K562 (cell line): ENCODE data around the gene LRRC61. TPM values are rescaled to one million over a fixed set of nuclear protein-coding genes. Genes with fewer than 3 reads are reported as not detected.

Experiments used
- CBX5 ChIP-seq: IDR thresholded peaks from 2 replicates; pipeline ENCODE4 v1.6.1; 2014; ENCODE audit warnings: low read depth, borderline replicate concordance
- JUN ChIP-seq, 2 experiments: sonication (generic) in 1 of 2; formaldehyde crosslinking in 1 of 2; IDR thresholded peaks; 2 replicates each; pipeline versions ENCODE4 v1.6.1 to v1.8.0; 2012 to 2022; ENCODE audit warnings: borderline replicate concordance in 2 of 2, mild to moderate bottlenecking in 2 of 2, improper control_type of control experiment in 1 of 2, low read depth in 1 of 2, low read length in 1 of 2, missing genetic modification reagents in 1 of 2
- MCM3 ChIP-seq: fragments of 450-650 bp; IDR thresholded peaks from 2 replicates; pipeline ENCODE4 v1.6.1; 2016
- NFXL1 ChIP-seq: fragments of 450-650 bp; formaldehyde crosslinking; IDR thresholded peaks from 2 replicates; pipeline ENCODE4 v1.4.0; 2021; ENCODE audit warnings: mild to moderate bottlenecking
- PHF21A ChIP-seq: fragments of 450-650 bp; IDR thresholded peaks from 2 replicates; pipeline ENCODE4 v1.6.1; 2017; ENCODE audit warnings: low read depth, borderline replicate concordance
- SPI1 ChIP-seq: IDR thresholded peaks from 2 replicates; pipeline ENCODE4 v1.6.1; 2011; ENCODE audit warnings: low read depth, low read length, control low read depth, borderline replicate concordance
- TCF3 ChIP-seq: sonication (generic); formaldehyde crosslinking; IDR thresholded peaks from 2 replicates; pipeline ENCODE4 v1.4.0; 2020; ENCODE audit warnings: mild to moderate bottlenecking, missing genetic modification reagents
- polyA plus RNA-seq, 8 experiments: library from polyadenylated mRNA; depleted of rRNA in 4 of 8; stranded (reverse) in 5 of 8; unstranded in 3 of 8; fragments of >200 nt; fragmentation: Nextera tagmentation in 2 of 8; fragmentation: Illumina TruSeq in 1 of 8; extraction: Ambion mirVana in 2 of 8; extraction: Trizol in 1 of 8; gene quantifications; 2 replicates each; pipeline versions ENCODE4 v1.2.1 to v1.2.3, GENCODE V29; 2011 to 2014; ENCODE audit warnings: inconsistent platforms in 1 of 8, missing spikeins in 1 of 8
- total RNA-seq, 7 experiments: library from RNA; depleted of rRNA in 6 of 7; stranded (reverse); fragments of >200 nt in 6 of 7; fragmentation: Illumina TruSeq in 2 of 7; extraction: Trizol in 2 of 7; gene quantifications; 2 replicates each; pipeline versions ENCODE4 v1.2.1 to v1.2.3, GENCODE V29; 2011 to 2021; ENCODE audit warnings: low replicate concordance in 1 of 7
- TF ChIP-seq, protein P1 (sequence below): fragments of 450-650 bp; IDR thresholded peaks from 2 replicates; pipeline ENCODE4 v1.7.0; 2016; ENCODE audit warnings: borderline replicate concordance
- TF ChIP-seq, protein P2 (sequence below): sonication (generic); formaldehyde crosslinking; IDR thresholded peaks from 2 replicates; pipeline ENCODE4 v1.8.1; 2022; ENCODE audit warnings: missing genetic modification reagents
- TF ChIP-seq, protein P3 (sequence below): fragments of 450-650 bp; IDR thresholded peaks from 2 replicates; pipeline ENCODE4 v1.6.1; 2016; ENCODE audit warnings: low read depth

Gene LRRC61
- total and polyA plus RNA-seq, 9 of the 15 experiments (the other 6 are each of a cell fraction or from before 2014, with no cell fraction given) = 1.3 to 55.2 (median 35.2) TPM

DNA sequence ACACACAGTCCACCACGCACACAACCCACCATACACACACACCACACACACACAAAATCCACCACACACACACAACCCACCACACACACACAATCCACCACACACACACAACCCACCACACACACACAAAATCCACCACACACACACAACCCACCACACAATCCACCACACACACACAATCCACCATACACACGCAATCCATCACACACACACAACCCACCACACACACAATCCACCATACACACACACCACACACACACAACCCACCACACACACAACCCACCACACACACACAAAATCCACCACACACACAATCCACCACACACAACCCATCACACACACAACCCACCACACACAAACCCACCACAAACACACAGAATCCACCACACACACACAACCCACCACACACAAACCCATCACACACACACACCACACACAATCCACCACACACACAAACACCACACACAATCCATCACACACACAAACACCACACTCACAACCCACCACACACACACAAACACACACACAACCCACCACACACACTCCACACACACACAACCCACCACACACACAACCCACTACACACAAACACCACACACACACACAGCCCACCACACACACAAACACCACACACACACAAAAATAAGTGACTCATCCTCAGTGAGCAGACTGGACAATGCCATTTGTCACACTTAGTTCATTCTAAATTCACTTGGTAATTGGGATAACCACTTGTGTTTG is 36.6 kb downstream of the LRRC61 start (continued):
- TF ChIP-seq, protein P1, sequence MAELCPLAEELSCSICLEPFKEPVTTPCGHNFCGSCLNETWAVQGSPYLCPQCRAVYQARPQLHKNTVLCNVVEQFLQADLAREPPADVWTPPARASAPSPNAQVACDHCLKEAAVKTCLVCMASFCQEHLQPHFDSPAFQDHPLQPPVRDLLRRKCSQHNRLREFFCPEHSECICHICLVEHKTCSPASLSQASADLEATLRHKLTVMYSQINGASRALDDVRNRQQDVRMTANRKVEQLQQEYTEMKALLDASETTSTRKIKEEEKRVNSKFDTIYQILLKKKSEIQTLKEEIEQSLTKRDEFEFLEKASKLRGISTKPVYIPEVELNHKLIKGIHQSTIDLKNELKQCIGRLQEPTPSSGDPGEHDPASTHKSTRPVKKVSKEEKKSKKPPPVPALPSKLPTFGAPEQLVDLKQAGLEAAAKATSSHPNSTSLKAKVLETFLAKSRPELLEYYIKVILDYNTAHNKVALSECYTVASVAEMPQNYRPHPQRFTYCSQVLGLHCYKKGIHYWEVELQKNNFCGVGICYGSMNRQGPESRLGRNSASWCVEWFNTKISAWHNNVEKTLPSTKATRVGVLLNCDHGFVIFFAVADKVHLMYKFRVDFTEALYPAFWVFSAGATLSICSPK = peak; percentile 43; the same call in 1 of the 2 replicates
- TF ChIP-seq, protein P2, sequence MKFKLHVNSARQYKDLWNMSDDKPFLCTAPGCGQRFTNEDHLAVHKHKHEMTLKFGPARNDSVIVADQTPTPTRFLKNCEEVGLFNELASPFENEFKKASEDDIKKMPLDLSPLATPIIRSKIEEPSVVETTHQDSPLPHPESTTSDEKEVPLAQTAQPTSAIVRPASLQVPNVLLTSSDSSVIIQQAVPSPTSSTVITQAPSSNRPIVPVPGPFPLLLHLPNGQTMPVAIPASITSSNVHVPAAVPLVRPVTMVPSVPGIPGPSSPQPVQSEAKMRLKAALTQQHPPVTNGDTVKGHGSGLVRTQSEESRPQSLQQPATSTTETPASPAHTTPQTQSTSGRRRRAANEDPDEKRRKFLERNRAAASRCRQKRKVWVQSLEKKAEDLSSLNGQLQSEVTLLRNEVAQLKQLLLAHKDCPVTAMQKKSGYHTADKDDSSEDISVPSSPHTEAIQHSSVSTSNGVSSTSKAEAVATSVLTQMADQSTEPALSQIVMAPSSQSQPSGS = no peak
- TF ChIP-seq MCM3 (0 out of 2 replicates have a peak, but pooled peaks have one; percentile 35), PHF21A (peak; percentile 54; the same call in 1 of the 2 replicates), TCF3 (no peak), SPI1 (no peak), CBX5 (no peak), NFXL1 (no peak), JUN (IDR thresholded peaks at IDR 0.05; ENCODE audit: borderline replicate concordance, low read depth, low read length) (no peak), JUN (CRISPR knock-in tag; IDR thresholded peaks at IDR 0.05; ENCODE audit: borderline replicate concordance) (0 out of 2 replicates have a peak, but pooled peaks have one; percentile 9)
- TF ChIP-seq, protein P3, sequence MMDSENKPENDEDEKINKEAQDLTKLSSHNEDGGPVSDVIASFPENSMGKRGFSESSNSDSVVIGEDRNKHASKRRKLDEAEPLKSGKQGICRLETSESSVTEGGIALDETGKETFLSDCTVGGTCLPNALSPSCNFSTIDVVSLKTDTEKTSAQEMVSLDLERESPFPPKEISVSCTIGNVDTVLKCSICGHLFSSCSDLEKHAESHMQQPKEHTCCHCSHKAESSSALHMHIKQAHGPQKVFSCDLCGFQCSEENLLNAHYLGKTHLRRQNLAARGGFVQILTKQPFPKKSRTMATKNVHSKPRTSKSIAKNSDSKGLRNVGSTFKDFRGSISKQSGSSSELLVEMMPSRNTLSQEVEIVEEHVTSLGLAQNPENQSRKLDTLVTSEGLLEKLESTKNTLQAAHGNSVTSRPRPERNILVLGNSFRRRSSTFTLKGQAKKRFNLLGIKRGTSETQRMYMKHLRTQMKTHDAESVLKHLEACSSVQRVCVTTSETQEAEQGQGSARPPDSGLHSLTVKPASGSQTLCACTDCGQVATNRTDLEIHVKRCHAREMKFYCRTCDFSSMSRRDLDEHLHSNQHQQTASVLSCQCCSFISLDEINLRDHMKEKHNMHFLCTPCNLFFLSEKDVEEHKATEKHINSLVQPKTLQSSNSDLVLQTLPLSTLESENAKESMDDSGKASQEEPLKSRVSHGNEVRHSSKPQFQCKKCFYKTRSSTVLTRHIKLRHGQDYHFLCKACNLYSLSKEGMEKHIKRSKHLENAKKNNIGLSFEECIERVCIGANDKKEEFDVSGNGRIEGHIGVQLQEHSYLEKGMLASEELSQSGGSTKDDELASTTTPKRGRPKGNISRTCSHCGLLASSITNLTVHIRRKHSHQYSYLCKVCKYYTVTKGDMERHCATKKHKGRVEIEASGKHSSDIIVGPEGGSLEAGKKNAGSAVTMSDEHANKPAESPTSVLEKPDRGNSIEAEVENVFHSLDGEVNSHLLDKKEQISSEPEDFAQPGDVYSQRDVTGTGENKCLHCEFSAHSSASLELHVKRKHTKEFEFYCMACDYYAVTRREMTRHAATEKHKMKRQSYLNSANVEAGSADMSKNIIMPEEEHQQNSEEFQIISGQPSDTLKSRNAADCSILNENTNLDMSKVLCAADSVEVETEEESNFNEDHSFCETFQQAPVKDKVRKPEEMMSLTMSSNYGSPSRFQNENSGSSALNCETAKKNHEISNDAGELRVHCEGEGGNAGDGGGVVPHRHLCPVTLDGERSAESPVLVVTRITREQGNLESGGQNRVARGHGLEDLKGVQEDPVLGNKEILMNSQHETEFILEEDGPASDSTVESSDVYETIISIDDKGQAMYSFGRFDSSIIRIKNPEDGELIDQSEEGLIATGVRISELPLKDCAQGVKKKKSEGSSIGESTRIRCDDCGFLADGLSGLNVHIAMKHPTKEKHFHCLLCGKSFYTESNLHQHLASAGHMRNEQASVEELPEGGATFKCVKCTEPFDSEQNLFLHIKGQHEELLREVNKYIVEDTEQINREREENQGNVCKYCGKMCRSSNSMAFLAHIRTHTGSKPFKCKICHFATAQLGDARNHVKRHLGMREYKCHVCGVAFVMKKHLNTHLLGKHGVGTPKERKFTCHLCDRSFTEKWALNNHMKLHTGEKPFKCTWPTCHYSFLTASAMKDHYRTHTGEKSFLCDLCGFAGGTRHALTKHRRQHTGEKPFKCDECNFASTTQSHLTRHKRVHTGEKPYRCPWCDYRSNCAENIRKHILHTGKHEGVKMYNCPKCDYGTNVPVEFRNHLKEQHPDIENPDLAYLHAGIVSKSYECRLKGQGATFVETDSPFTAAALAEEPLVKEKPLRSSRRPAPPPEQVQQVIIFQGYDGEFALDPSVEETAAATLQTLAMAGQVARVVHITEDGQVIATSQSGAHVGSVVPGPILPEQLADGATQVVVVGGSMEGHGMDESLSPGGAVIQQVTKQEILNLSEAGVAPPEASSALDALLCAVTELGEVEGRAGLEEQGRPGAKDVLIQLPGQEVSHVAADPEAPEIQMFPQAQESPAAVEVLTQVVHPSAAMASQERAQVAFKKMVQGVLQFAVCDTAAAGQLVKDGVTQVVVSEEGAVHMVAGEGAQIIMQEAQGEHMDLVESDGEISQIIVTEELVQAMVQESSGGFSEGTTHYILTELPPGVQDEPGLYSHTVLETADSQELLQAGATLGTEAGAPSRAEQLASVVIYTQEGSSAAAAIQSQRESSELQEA = peak; percentile 26; the same call in 1 of the 2 replicates
